Activated effector memory CD4-positive, alpha-beta T cell treated with Interleukin-2 at 50 U/mL for 16 hours (primary cell): ENCODE data around the gene AVPI1.
"Not testable (repeated sequence)": the region's sequence is repeated elsewhere in the genome, so short reads cannot be mapped to it uniquely, and the experiment has no call there.

Source experiments
- DNase-seq: peaks from one replicate; pipeline ENCODE4 v3.0.0-alpha.2; 2020

The AVPI1 gene

GRCh38 chr10:97639090-97639489, 48.0 kb downstream of the AVPI1 start:
- not testable (repeated sequence) for DNase-seq

- DNase-seq, result no peak
Observed at GRCh38 chr10:97635577-97635976, 51.5 kb downstream of the AVPI1 start.

- DNase-seq, result no peak
Observed at GRCh38 chr10:97633921-97634320, 53.1 kb downstream of the AVPI1 start.

GRCh38 chr10:97632949-97633884, 53.8 kb downstream of the AVPI1 start, which contains the start of gene MORN4:
TSS of gene MORN4 (minus strand) at chr10:97633500. CDS start at chr10:97619653, 13,847 bp downstream.
- DNase-seq, result peak; percentile 86

- no peak for DNase-seq
Observed at GRCh38 chr10:97631098-97631497, 55.9 kb downstream of the AVPI1 start.

GRCh38 chr10:97629289-97629688, 57.8 kb downstream of the AVPI1 start:
- DNase-seq, result no peak

- no peak for DNase-seq
Observed at GRCh38 chr10:97628228-97628627, 58.8 kb downstream of the AVPI1 start.

- DNase-seq, result no peak
Observed at GRCh38 chr10:97627731-97628130, 59.3 kb downstream of the AVPI1 start.
